Measurements from ENCODE around the gene ZBTB22.
A peak's percentile ranks its signal among the peaks of the same experiment; 100 is the strongest.

The ZBTB22 gene

GRCh38 chr6:33321227-33321626 is 3.7 kb upstream of the ZBTB22 start:
- H3K27me3 ChIP-seq (ENCODE audit: control insufficient read depth, insufficient read depth, low read length), result no peaks in the 10 kb centered on the region
- peaks cover 17% of the 10 kb centered on the region for H3K4me1 ChIP-seq (ENCODE audit: control insufficient read depth, low read depth, low read length)
- peaks cover 23% of the 10 kb centered on the region for H3K36me3 ChIP-seq (ENCODE audit: control insufficient read depth, low read depth, low read length)
- no peak overlapping the region for H3K27ac ChIP-seq (ENCODE audit: low read length)
- no peak overlapping the region for H3K9ac ChIP-seq (ENCODE audit: low read length)
- H3K4me3 ChIP-seq (ENCODE audit: low read length), result no peak overlapping the region
- H3K9me3 ChIP-seq (ENCODE audit: control insufficient read depth, low read depth, low read length), result no peaks in the 10 kb centered on the region

GRCh38 chr6:33320315-33321181 is 3.0 kb upstream of the ZBTB22 start:
- H3K36me3 ChIP-seq (ENCODE audit: control insufficient read depth, low read depth, low read length), result peaks cover 23% of the 10 kb centered on the region
- H3K27ac ChIP-seq (ENCODE audit: low read length), result no peak overlapping the region
- H3K27me3 ChIP-seq (ENCODE audit: control insufficient read depth, insufficient read depth, low read length), result no peaks in the 10 kb centered on the region
- no peak overlapping the region for H3K9ac ChIP-seq (ENCODE audit: low read length)
- no peaks in the 10 kb centered on the region for H3K9me3 ChIP-seq (ENCODE audit: control insufficient read depth, low read depth, low read length)
- peaks cover 17% of the 10 kb centered on the region for H3K4me1 ChIP-seq (ENCODE audit: control insufficient read depth, low read depth, low read length)
- no peak overlapping the region for H3K4me3 ChIP-seq (ENCODE audit: low read length)

GRCh38 chr6:33319939-33320314 is 2.4 kb upstream of the ZBTB22 start:
- H3K4me1 ChIP-seq (ENCODE audit: control insufficient read depth, low read depth, low read length), result peaks cover 18% of the 10 kb centered on the region
- H3K27me3 ChIP-seq (ENCODE audit: control insufficient read depth, insufficient read depth, low read length), result no peaks in the 10 kb centered on the region
- no peak overlapping the region for H3K27ac ChIP-seq (ENCODE audit: low read length)
- no peaks in the 10 kb centered on the region for H3K9me3 ChIP-seq (ENCODE audit: control insufficient read depth, low read depth, low read length)
- peaks cover 23% of the 10 kb centered on the region for H3K36me3 ChIP-seq (ENCODE audit: control insufficient read depth, low read depth, low read length)
- H3K9ac ChIP-seq (ENCODE audit: low read length), result no peak overlapping the region
- H3K4me3 ChIP-seq (ENCODE audit: low read length), result no peak overlapping the region

DNA sequence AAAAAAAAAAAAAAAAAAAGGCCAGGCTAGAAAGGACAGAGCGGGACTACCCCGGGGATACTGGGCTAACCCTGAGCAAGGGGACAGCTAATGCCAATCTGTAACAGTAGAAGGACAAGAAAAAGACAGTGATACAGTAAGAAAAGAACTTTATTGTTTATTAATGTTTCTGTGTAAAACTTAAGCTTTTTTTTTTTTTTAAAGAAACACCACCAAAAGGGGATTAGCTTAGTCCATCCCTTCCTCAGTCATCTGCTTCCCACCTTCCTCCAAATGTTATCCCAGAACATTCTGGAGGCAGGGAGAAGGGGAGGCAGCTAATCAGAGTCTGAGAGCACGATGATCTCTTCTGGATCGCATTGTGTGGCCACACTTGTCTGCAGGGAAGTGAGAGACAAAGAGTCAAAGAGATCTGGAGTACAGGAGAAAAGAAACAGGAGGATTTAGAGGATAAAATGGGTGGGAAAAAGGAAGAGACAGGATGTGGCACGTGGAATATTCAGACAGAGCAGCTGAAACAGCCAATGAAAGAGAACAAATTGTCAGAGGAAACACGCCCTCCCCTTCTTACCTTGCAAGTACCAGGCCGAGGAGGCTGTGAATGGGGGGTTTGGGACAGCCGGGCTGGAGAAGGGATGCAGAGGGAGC is 1.0 kb upstream of the ZBTB22 start:
- Histone ChIP-seq H3K27ac (ENCODE audit: low read length) (peak overlapping the region; percentile 22), H3K27me3 (ENCODE audit: control insufficient read depth, insufficient read depth, low read length) (no peaks in the 10 kb centered on the region), H3K36me3 (ENCODE audit: control insufficient read depth, low read depth, low read length) (peaks cover 23% of the 10 kb centered on the region), H3K9ac (ENCODE audit: low read length) (peak overlapping the region; percentile 71), H3K4me3 (ENCODE audit: low read length) (peak overlapping the region; percentile 92), H3K4me1 (ENCODE audit: control insufficient read depth, low read depth, low read length) (peaks cover 15% of the 10 kb centered on the region), H3K9me3 (ENCODE audit: control insufficient read depth, low read depth, low read length) (no peaks in the 10 kb centered on the region)

- Histone ChIP-seq H3K4me1 (ENCODE audit: control insufficient read depth, low read depth, low read length) (peaks cover 14% of the 10 kb centered on the region), H3K27me3 (ENCODE audit: control insufficient read depth, insufficient read depth, low read length) (no peaks in the 10 kb centered on the region), H3K9ac (ENCODE audit: low read length) (no peak overlapping the region), H3K27ac (ENCODE audit: low read length) (no peak overlapping the region), H3K36me3 (ENCODE audit: control insufficient read depth, low read depth, low read length) (peaks cover 23% of the 10 kb centered on the region), H3K9me3 (ENCODE audit: control insufficient read depth, low read depth, low read length) (no peaks in the 10 kb centered on the region), H3K4me3 (ENCODE audit: low read length) (peak overlapping the region; percentile 68)
Measured at GRCh38 chr6:33317419-33317668, 200 bp downstream of the ZBTB22 start.

DNA sequence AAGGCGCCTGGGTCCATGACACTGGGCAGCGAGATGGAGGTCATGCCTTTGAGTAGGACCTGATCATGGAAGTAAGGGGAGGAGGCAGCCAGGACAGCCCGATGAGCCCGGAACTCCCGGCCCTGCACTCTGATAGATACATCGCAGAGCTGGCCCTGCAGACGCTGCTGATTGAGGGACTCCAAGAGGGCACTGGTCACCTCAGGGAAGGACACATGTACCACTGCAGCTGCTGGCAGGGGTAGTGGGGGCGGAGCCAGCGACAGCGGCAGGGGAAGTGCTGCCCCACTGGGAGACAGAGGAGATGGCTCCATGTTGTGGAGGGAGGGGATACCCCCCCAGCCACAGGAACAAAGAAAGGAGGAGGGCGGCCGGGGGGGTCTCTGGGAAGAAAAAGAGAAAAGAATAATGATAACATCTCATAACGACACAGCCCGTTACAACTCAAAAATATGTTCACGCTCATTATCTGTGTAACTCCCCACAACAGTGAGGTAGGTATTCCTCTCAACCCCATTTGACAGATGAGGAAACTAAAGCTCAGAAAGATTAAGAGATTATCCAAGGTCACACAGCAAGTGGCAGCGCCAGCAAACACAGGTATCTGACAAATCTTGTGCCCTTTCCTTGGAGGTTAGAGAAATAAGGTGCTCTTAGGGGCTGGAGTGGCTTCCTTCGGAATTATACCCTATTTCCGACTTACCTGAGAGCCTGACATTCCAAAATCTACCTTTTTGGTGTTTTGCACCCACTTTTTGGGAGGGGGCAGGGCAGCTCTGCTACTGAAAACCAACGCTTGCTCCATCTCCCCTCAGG is 733 bp downstream of the ZBTB22 start:
- H3K9me3 ChIP-seq (ENCODE audit: control insufficient read depth, low read depth, low read length), result no peaks in the 10 kb centered on the region
- H3K4me1 ChIP-seq (ENCODE audit: control insufficient read depth, low read depth, low read length), result peaks cover 17% of the 10 kb centered on the region
- no peak overlapping the region for H3K9ac ChIP-seq (ENCODE audit: low read length)
- peaks cover 23% of the 10 kb centered on the region for H3K36me3 ChIP-seq (ENCODE audit: control insufficient read depth, low read depth, low read length)
- H3K27me3 ChIP-seq (ENCODE audit: control insufficient read depth, insufficient read depth, low read length), result no peaks in the 10 kb centered on the region
- peak overlapping the region; percentile 68 for H3K4me3 ChIP-seq (ENCODE audit: low read length)
- no peak overlapping the region for H3K27ac ChIP-seq (ENCODE audit: low read length)

DNA sequence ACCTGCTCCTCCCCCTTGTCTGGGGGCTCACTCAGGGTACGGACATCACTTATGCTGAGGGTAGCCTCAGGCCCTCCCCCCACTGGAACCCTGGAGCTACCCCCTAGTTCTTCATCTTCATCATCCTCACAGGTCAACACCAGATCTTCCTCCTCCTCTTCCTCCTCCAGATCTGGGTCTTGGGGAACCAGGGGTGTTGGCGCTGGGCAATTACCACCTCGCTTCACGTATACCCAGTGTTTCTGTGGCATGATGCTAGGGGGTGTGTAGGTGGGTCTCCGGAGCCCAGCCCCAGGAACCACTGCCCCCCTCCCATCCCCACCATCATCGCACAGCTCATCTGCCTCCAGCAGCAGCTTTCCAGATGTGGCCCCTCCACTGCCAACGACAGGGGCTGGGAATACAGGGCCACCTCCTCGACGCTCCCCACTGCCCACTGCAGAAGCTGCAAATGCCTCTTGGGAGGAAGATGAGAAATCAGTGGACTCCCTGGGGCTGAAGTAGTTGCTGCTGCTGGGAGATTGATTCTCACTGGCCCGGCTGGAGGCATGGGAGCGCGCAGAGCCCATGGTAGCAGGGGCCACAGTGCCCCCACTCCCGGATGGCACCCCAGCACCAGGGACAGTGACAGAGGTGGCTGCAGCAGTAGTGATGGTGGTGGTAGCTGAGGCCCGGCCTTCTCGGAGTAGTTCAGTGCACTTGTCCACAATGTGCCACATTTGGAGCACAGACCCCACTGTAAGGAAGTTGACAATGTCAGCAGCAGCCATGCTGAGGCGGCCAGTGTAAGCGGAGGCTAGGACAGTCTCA is 1.5 kb downstream of the ZBTB22 start:
- Histone ChIP-seq H3K4me3 (ENCODE audit: low read length) (no peak overlapping the region), H3K27me3 (ENCODE audit: control insufficient read depth, insufficient read depth, low read length) (no peaks in the 10 kb centered on the region), H3K9ac (ENCODE audit: low read length) (no peak overlapping the region), H3K4me1 (ENCODE audit: control insufficient read depth, low read depth, low read length) (peaks cover 15% of the 10 kb centered on the region), H3K9me3 (ENCODE audit: control insufficient read depth, low read depth, low read length) (no peaks in the 10 kb centered on the region), H3K27ac (ENCODE audit: low read length) (no peak overlapping the region), H3K36me3 (ENCODE audit: control insufficient read depth, low read depth, low read length) (peaks cover 23% of the 10 kb centered on the region)

- H3K9ac ChIP-seq (ENCODE audit: low read length), result no peak overlapping the region
- H3K4me3 ChIP-seq (ENCODE audit: low read length), result peak overlapping the region; percentile 89
- H3K27ac ChIP-seq (ENCODE audit: low read length), result no peak overlapping the region
Measured at GRCh38 chr6:33314943-33315792, 2.4 kb downstream of the ZBTB22 start.

GRCh38 chr6:33314515-33314942 is 3.0 kb downstream of the ZBTB22 start:
- Histone ChIP-seq H3K27me3 (ENCODE audit: control insufficient read depth, insufficient read depth, low read length) (no peaks in the 10 kb centered on the region), H3K9ac (ENCODE audit: low read length) (peak overlapping the region; percentile 82), H3K9me3 (ENCODE audit: control insufficient read depth, low read depth, low read length) (no peaks in the 10 kb centered on the region), H3K36me3 (ENCODE audit: control insufficient read depth, low read depth, low read length) (peaks cover 11% of the 10 kb centered on the region), H3K27ac (ENCODE audit: low read length) (no peak overlapping the region), H3K4me1 (ENCODE audit: control insufficient read depth, low read depth, low read length) (peaks cover 15% of the 10 kb centered on the region), H3K4me3 (ENCODE audit: low read length) (peak overlapping the region; percentile 89)

More at GRCh38 chr6:33314943-33315792, 2.4 kb downstream of the ZBTB22 start:
- Histone ChIP-seq H3K36me3 (ENCODE audit: control insufficient read depth, low read depth, low read length) (peaks cover 17% of the 10 kb centered on the region), H3K4me1 (ENCODE audit: control insufficient read depth, low read depth, low read length) (peaks cover 15% of the 10 kb centered on the region), H3K9me3 (ENCODE audit: control insufficient read depth, low read depth, low read length) (no peaks in the 10 kb centered on the region), H3K27me3 (ENCODE audit: control insufficient read depth, insufficient read depth, low read length) (no peaks in the 10 kb centered on the region)

- Histone ChIP-seq H3K4me1 (ENCODE audit: control insufficient read depth, low read depth, low read length) (peaks cover 15% of the 10 kb centered on the region), H3K27ac (ENCODE audit: low read length) (peak within 1 kb of the TSS; percentile 31), H3K27me3 (ENCODE audit: control insufficient read depth, insufficient read depth, low read length) (no peaks in the 10 kb centered on the region), H3K4me3 (ENCODE audit: low read length) (peak within 1 kb of the TSS; percentile 89), H3K9me3 (ENCODE audit: control insufficient read depth, low read depth, low read length) (no peaks in the 10 kb centered on the region), H3K9ac (ENCODE audit: low read length) (peak within 1 kb of the TSS; percentile 82), H3K36me3 (ENCODE audit: control insufficient read depth, low read depth, low read length) (peaks cover 5% of the 10 kb centered on the region)
Measured at GRCh38 chr6:33313709-33314514, 3.6 kb downstream of the ZBTB22 start, which contains the start of gene TAPBP. TAPBP (minus strand) TSS chr6:33314078; CDS start chr6:33314041, 37 bp downstream.
